ENCODE data around the gene C4B. TPM values are rescaled to one million over a fixed set of nuclear protein-coding genes. Genes with fewer than 3 reads are reported as not detected.

Gene C4B
- total RNA-seq, 1 experiment from 2014 or later = 2.7 TPM

- Mint-ChIP-seq H3K4me3 (no peak overlapping the region; a peak in 1 of 5 replicates), H3K27ac (peak overlapping the region in 1 of 3 experiments; percentile 70; a peak in 2 of 7 replicates), H3K36me3 (ENCODE audit: insufficient read depth in 1 of 3, low read depth in 3 of 3) (no peaks in the 10 kb centered on the region; a peak in 1 of 7 replicates), H3K27me3 (ENCODE audit: low read depth) (peaks cover 20% of the 10 kb centered on the region), H3K9me3 (no peaks in the 10 kb centered on the region), H3K4me1 (peaks cover 5 to 8% of the 10 kb centered on the region in 2 experiments; a peak in 3 of 4 replicates)
- Histone ChIP-seq H3K4me1 (ENCODE audit: insufficient read depth, low read length) (no peaks in the 10 kb centered on the region), H3K23ac (ENCODE audit: insufficient read length, low read depth, low read length) (no peak overlapping the region), H3K4ac (ENCODE audit: low read depth, low read length) (no peak overlapping the region), H3K56ac (ENCODE audit: insufficient read length, low read depth, low read length) (no peak overlapping the region), H2BK5ac (ENCODE audit: insufficient read length, low read length) (no peak overlapping the region), H3K79me1 (ENCODE audit: insufficient read depth, low read depth, low read length, poor library complexity, severe bottlenecking) (no peaks in the 10 kb centered on the region), H4K91ac (ENCODE audit: insufficient read length, low read depth, low read length) (no peak overlapping the region), H4K8ac (replicated peaks; ENCODE audit: insufficient read length, low read depth, low read length) (no peak overlapping the region), H2BK12ac (ENCODE audit: insufficient read length, low read depth, low read length) (no peak overlapping the region), H3T11ph (ENCODE audit: low read length) (no peak overlapping the region), H3K9me3 (ENCODE audit: control insufficient read depth, low read depth, low read length) (no peaks in the 10 kb centered on the region), H2BK120ac (ENCODE audit: low read depth, low read length, poor library complexity, severe bottlenecking) (no peak overlapping the region), H3K23me2 (ENCODE audit: insufficient read length, low read depth, low read length, poor library complexity, severe bottlenecking) (no peaks in the 10 kb centered on the region), H3K4me2 (ENCODE audit: insufficient read depth, insufficient read length, low read length) (no peak overlapping the region), H4K20me1 (ENCODE audit: control insufficient read depth, insufficient read depth, insufficient read length) (no peaks in the 10 kb centered on the region), H2AFZ (ENCODE audit: low read length) (no peak overlapping the region), H2BK20ac (ENCODE audit: low read depth, low read length, poor library complexity, severe bottlenecking) (no peak overlapping the region), H2BK15ac (ENCODE audit: low read depth, low read length) (no peak overlapping the region), H2AK5ac (ENCODE audit: insufficient read length, low read length) (no peak overlapping the region), H3K27me3 (ENCODE audit: insufficient read depth, low read length) (no peaks in the 10 kb centered on the region), H3K18ac (ENCODE audit: insufficient read length, low read depth, low read length) (no peak overlapping the region), H3K14ac (ENCODE audit: insufficient read depth, low read length) (no peak overlapping the region), H4K5ac (ENCODE audit: insufficient read length, low read depth, low read length) (no peak overlapping the region), H3K79me2 (ENCODE audit: insufficient read depth, low read length) (no peaks in the 10 kb centered on the region), H3K9ac (ENCODE audit: extremely low read depth, insufficient read length, low read length) (no peak overlapping the region), H3K27ac (ENCODE audit: insufficient read length, low read depth, low read length) (no peak overlapping the region)
- no peak for DNase-seq
- TF ChIP-seq, protein P1, sequence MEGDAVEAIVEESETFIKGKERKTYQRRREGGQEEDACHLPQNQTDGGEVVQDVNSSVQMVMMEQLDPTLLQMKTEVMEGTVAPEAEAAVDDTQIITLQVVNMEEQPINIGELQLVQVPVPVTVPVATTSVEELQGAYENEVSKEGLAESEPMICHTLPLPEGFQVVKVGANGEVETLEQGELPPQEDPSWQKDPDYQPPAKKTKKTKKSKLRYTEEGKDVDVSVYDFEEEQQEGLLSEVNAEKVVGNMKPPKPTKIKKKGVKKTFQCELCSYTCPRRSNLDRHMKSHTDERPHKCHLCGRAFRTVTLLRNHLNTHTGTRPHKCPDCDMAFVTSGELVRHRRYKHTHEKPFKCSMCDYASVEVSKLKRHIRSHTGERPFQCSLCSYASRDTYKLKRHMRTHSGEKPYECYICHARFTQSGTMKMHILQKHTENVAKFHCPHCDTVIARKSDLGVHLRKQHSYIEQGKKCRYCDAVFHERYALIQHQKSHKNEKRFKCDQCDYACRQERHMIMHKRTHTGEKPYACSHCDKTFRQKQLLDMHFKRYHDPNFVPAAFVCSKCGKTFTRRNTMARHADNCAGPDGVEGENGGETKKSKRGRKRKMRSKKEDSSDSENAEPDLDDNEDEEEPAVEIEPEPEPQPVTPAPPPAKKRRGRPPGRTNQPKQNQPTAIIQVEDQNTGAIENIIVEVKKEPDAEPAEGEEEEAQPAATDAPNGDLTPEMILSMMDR (conservative IDR thresholded peaks at IDR 0.05) = no peak
- no CpG with 5 or more reads among the region's 22 CpGs for WGBS (ENCODE audit: extremely low coverage, insufficient read length, low lambda C conversion rate)
Measured at GRCh38 chr6:32081168-32081990, 66.8 kb downstream of the C4B start.
